Spleen (tissue), 11 donors: ENCODE data around the gene ZDHHC7. TPM values are rescaled to one million over a fixed set of nuclear protein-coding genes. Genes with fewer than 3 reads are reported as not detected.

ENCODE experiments used
- DNase-seq: peaks from one replicate; pipeline ENCODE4 v3.0.0-alpha.2; 2020
- H3K27ac ChIP-seq, 8 donors: fragments of 200-600 bp; sonication (generic) in 7 of 8; 1 replicate in 4 of 8; 2 replicates in 4 of 8; pipeline versions ENCODE4 v1.5.0 to v1.8.0; 2016 to 2021; ENCODE audit warnings: inconsistent platforms in 4 of 8, mild to moderate bottlenecking in 4 of 8, moderate library complexity in 1 of 8
- H3K27me3 ChIP-seq, 7 donors: fragments of 200-600 bp; sonication (generic) in 6 of 7; replicated peaks in 1 of 7; 1 replicate in 4 of 7; 2 replicates in 3 of 7; pipeline versions ENCODE4 v1.5.0 to v1.8.0; 2016 to 2021; ENCODE audit warnings: inconsistent platforms in 3 of 7, mild to moderate bottlenecking in 1 of 7
- H3K36me3 ChIP-seq, 6 donors: fragments of 200-600 bp; sonication (generic) in 5 of 6; 1 replicate in 4 of 6; 2 replicates in 2 of 6; pipeline versions ENCODE4 v1.5.0 to v1.8.0; 2016 to 2021; ENCODE audit warnings: inconsistent platforms in 2 of 6
- H3K4me1 ChIP-seq, 6 donors: fragments of 200-600 bp; sonication (generic) in 5 of 6; 1 replicate in 3 of 6; 2 replicates in 3 of 6; pipeline versions ENCODE4 v1.5.0 to v1.8.0; 2016 to 2021; ENCODE audit warnings: inconsistent platforms in 3 of 6
- H3K4me3 ChIP-seq, 8 donors: fragments of 200-600 bp; sonication (generic) in 7 of 8; 1 replicate in 4 of 8; 2 replicates in 4 of 8; pipeline versions ENCODE4 v1.5.0 to v1.8.0; 2016 to 2021; ENCODE audit warnings: inconsistent platforms in 4 of 8, mild to moderate bottlenecking in 4 of 8, moderate library complexity in 2 of 8
- H3K9me3 ChIP-seq, 8 donors: fragments of 200-600 bp; sonication (generic) in 7 of 8; 1 replicate in 4 of 8; 2 replicates in 4 of 8; pipeline versions ENCODE4 v1.5.0 to v1.8.0; 2016 to 2021; ENCODE audit warnings: inconsistent platforms in 4 of 8
- CTCF ChIP-seq, 11 experiments: fragments of 200-600 bp in 7 of 11; fragments of 450-650 bp in 4 of 11; sonication (generic) in 4 of 11; IDR thresholded peaks in 8 of 11; conservative IDR thresholded peaks in 3 of 11; 1 replicate in 7 of 11; 2 replicates in 4 of 11; pipeline versions ENCODE4 v1.4.0 to v1.8.0; 2016 to 2021; ENCODE audit warnings: antibody characterized with exemption in 11 of 11, inconsistent platforms in 4 of 11, mild to moderate bottlenecking in 1 of 11
- POLR2A ChIP-seq, 3 donors: fragments of 450-650 bp; IDR thresholded peaks; one replicate each; pipeline ENCODE4 v1.5.1; 2017; ENCODE audit warnings: antibody characterized with exemption in 3 of 3, mild to moderate bottlenecking in 1 of 3
- POLR2AphosphoS5 ChIP-seq, 3 donors: sonication (generic); formaldehyde crosslinking; IDR thresholded peaks; one replicate each; pipeline ENCODE4 v1.5.1; 2017; ENCODE audit warnings: antibody characterized with exemption in 3 of 3
- WGBS, 5 donors: extraction: QIAGEN DNeasy Blood & Tissue Kit in 3 of 5; methylation state at CpG; one replicate each; pipeline versions ENCODE4 v1.1.5 to v1.1.7; 2013 to 2018; 5-methylcytosine and 5-hydroxymethylcytosine counted together
- intact Hi-C: fragments of 100-400 bp; cut with DNase I; formaldehyde crosslinking; loops from one replicate; pipeline ENCODE4 v1.15.0; 2023; ENCODE audit warnings: low total_unique reads
- polyA plus RNA-seq, 3 donors: library from polyadenylated mRNA; stranded (reverse); fragments of 200-250 nt; gene quantifications; one replicate each; pipeline ENCODE4 v1.2.1, GENCODE V29; 2013
- total RNA-seq, 7 donors: library from RNA; depleted of rRNA in 3 of 7; stranded (reverse); fragments of >200 nt in 3 of 7; fragmentation: NEBNext Ultra II Directional in 4 of 7; extraction: Animal tissue kit (Norgen Biotek cat#: 25700) in 4 of 7; gene quantifications; one replicate each; pipeline versions ENCODE4 v1.1.0 to v1.2.1, GENCODE V29; 2016 to 2021
- donor health status: healthy with polysubstance abuse.
- donor health status: DM: no; HTN: no; CAD: no; lungs with moderate emphysema.
- donor health status: DM: no; HTN: no; CAD: no.
- donor health status: Bipolar disorder and iron deficiency.
- donor health status: healthy.
- donor health status: DM: no; HTN: no; CAD: no.
- donor health status: DM: yes; HTN: yes; CAD: no.

Gene ZDHHC7
- total and polyA plus RNA-seq, 10 donors = 10.3 to 87.1 (median 49.4) TPM

GRCh38 chr16:85017633-85018032 lies 6.3 kb upstream of the ZDHHC7 start:
- TF ChIP-seq CTCF (IDR thresholded peaks at IDR 0.05 in 8 of 11, conservative IDR thresholded peaks at IDR 0.05 in 3 of 11) (no peak), POLR2A (IDR thresholded peaks at IDR 0.05) (no peak), POLR2AphosphoS5 (IDR thresholded peaks at IDR 0.05) (no peak)
- intact Hi-C loops = no loop called here
- peaks cover 0 to 38% (median 8%) of the 10 kb centered on the region in 6 donors for H3K4me1 ChIP-seq
- 76 to 85% (median 80%) methylated on average over 8 of the region's 8 CpGs for WGBS, 5 donors
- H3K27me3 ChIP-seq = no peaks in the 10 kb centered on the region
- no peak overlapping the region for H3K4me3 ChIP-seq
- peak overlapping the region in 4 of 8 donors; percentile 36 to 72 (median 68) for H3K27ac ChIP-seq
- no peaks in the 10 kb centered on the region for H3K9me3 ChIP-seq
- DNase-seq = no peak
- H3K36me3 ChIP-seq = no peaks in the 10 kb centered on the region

GRCh38 chr16:85017151-85017550 lies 5.8 kb upstream of the ZDHHC7 start:
- no peak for TF ChIP-seq POLR2A (IDR thresholded peaks at IDR 0.05)
- TF ChIP-seq CTCF (IDR thresholded peaks at IDR 0.05 in 8 of 11, conservative IDR thresholded peaks at IDR 0.05 in 3 of 11) = no peak
- no peak for TF ChIP-seq POLR2AphosphoS5 (IDR thresholded peaks at IDR 0.05)
- Histone ChIP-seq H3K4me1 (peaks cover 0 to 41% (median 10%) of the 10 kb centered on the region in 6 donors), H3K27ac (peak overlapping the region in 4 of 8 donors; percentile 36 to 72 (median 68)), H3K9me3 (no peaks in the 10 kb centered on the region), H3K36me3 (no peaks in the 10 kb centered on the region), H3K4me3 (no peak overlapping the region), H3K27me3 (no peaks in the 10 kb centered on the region)
- intact Hi-C loops = no loop called here
- 29 to 61% (median 37%) methylated on average over 4 of the region's 4 CpGs for WGBS, 5 donors
- DNase-seq = no peak

- Histone ChIP-seq H3K27ac (peak overlapping the region in 1 of 8 donors; percentile 70), H3K36me3 (no peaks in the 10 kb centered on the region), H3K4me1 (peaks cover 1 to 50% (median 16%) of the 10 kb centered on the region in 6 donors), H3K9me3 (no peaks in the 10 kb centered on the region), H3K27me3 (no peaks in the 10 kb centered on the region), H3K4me3 (no peak overlapping the region)
- WGBS, 5 donors = 92 to 98% (median 94%) methylated on average over 5 of the region's 5 CpGs
- DNase-seq = no peak
- intact Hi-C loops = no loop called here
- TF ChIP-seq CTCF (IDR thresholded peaks at IDR 0.05 in 8 of 11, conservative IDR thresholded peaks at IDR 0.05 in 3 of 11) (no peak), POLR2A (IDR thresholded peaks at IDR 0.05) (no peak)
These were observed 4.3 kb upstream of the ZDHHC7 start for GRCh38 chr16:85015481-85016187.

- H3K4me3 ChIP-seq = no peak overlapping the region
- peaks cover 13 to 63% (median 29%) of the 10 kb centered on the region in 6 donors for H3K4me1 ChIP-seq
- H3K36me3 ChIP-seq = no peaks in the 10 kb centered on the region
- H3K27ac ChIP-seq = peak overlapping the region in 2 of 8 donors; percentile 34 to 43
- no peak for TF ChIP-seq POLR2AphosphoS5 (IDR thresholded peaks at IDR 0.05)
- no peak for TF ChIP-seq POLR2A (IDR thresholded peaks at IDR 0.05)
- no peak for TF ChIP-seq CTCF (IDR thresholded peaks at IDR 0.05 in 8 of 11, conservative IDR thresholded peaks at IDR 0.05 in 3 of 11)
- H3K9me3 ChIP-seq = no peaks in the 10 kb centered on the region
- no peak for DNase-seq
- WGBS, 5 donors = 51 to 78% (median 70%) methylated on average over 2 of the region's 2 CpGs
- no peaks in the 10 kb centered on the region for H3K27me3 ChIP-seq
- intact Hi-C loops = no loop called here
These were observed 3.0 kb upstream of the ZDHHC7 start for GRCh38 chr16:85014311-85014710.
